GM19035 (cell line): Measurements from ENCODE around the gene DNASE2B.
"Not testable (repeated sequence)": the region's sequence is repeated elsewhere in the genome, so short reads cannot be mapped to it uniquely, and the experiment has no call there.

Experiments used
- ATAC-seq: cut with Tn5 transposase; IDR thresholded peaks from one replicate; pipeline ENCODE4 v1.9.1; 2021; ENCODE audit not compliant: unreplicated experiment

The DNASE2B gene

DNA sequence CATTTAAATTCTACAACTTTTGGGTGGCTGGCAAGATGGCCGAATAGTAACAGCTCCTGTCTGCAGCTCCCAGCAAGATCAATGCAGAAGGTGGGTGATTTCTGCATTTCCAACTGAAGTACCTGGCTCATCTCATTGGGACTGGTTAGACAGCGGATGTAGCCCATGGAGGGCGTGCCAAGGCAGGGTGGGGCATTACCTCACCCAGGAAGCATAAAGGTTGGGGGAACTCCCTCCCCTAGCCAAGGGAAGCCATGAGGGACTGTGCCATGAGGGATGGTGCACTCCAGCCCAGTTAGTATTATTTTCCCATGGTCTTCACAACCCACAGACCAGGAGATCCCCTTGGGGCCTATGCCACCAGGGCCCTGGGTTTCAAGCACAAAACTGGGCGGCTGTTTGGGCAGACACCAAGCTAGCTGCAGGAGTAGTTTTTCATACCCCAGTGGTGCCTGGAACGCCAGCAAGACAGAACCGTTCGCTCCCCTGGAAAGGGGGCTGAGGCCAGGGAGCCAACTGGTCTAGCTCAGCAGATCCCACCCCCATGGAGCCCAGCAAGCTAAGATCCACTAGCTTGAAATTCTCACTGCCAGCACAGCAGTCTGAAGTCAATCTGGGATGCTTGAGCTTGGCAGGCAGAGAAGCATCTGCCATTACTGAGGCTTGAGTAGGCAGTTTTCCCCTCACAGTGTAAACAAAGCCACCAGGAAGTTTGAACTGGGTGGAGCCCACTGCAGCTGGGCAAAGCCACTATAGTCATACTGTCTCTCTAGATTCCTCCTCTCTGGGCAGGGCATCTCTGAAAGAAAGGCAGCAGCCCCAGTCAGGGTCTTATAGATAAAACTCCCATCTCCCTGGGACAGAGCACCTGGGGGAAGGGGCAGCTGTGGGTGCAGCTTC is 44.7 kb downstream of the DNASE2B start:
- not testable (repeated sequence) for ATAC-seq

DNA sequence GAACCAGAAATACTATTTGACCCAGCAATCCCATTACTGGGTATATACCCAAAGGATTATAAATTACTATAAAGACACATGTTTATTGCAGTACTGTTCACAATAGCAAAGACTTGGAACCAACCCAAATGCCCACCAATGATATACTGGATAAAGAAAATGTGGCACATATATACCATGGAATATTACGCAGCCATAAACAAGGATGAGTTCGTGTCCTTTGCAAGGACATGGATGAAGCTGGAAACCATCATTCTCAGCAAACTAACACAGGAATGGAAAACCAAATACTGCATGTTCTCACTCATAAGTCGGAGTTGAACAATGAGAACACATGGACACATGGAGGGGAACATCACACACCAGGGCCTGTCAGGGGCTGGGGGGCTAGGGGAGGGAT is 50.4 kb downstream of the DNASE2B start:
- ATAC-seq, result not testable (repeated sequence)

DNA sequence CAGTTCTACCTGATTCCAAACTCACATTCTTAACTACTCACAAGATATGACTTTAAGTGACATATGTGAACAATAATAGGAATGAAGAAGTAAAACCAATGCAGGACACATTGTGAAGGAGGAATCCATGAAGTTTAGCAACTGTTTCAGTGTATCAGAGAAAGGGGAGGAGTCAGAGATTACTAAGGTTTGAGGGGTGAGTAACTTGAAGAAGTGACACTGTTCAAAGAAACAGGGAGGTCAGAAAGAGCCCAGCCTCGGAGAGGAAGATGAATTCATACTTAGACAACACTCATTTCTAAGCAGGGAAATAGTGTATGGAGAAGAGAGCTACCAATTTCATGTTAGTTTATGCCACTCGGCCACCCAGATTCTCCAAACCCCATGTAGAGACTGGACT is 52.6 kb downstream of the DNASE2B start:
- ATAC-seq, result no peak

DNA sequence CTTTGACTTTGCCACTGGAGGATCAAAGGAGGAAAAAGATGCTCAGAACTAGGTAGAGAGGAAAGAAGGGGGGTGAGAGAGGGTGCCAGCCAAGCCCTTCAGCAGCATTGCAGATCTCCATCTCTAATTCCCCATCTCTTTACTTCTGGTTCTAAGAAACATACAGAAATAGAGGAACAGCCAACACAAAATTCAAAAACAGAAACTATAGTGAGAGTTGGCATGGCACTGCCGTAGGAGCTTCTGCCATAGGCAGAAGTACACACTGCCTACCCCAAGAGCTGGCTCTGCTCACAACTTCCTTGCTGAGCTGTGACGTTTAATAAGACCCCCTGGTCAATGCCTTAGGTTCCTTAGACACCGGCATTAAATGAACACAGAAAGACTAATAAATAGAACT is 54.2 kb downstream of the DNASE2B start:
- no peak for ATAC-seq

DNA sequence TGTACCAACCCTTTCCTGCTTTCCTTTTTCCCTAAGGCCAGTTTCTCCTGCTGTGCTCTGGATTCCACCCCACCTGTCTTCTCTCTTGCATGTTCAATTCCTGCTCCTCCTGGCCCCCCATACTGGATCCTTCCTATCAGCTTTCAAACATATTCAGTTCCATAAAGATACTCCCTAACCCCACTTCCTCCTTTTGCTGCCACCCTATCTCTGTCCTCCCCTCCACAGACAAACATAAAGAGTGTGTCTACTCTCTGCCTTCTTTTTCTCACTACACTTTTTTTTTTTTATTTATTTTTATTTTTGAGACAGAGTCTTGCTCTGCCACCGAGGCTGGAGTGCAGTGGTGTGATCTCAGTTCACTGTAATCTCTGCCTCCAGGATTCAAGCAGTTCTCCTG is 63.8 kb downstream of the DNASE2B start:
- no peak for ATAC-seq
